HEK293 (cell line): ENCODE measurements around the gene PLEKHG4.

Experiments
- KLF7 ChIP-seq: fragments of 450-650 bp; formaldehyde crosslinking; IDR thresholded peaks from 2 replicates; pipeline ENCODE4 v1.5.1; 2016; ENCODE audit warnings: missing biosample characterization, missing genetic modification characterization, borderline replicate concordance
- MZF1 ChIP-seq: fragments of 450-650 bp; formaldehyde crosslinking; IDR thresholded peaks from 2 replicates; pipeline ENCODE4 v1.5.1; 2017; ENCODE audit warnings: missing biosample characterization, missing genetic modification characterization, borderline replicate concordance
- PRDM10 ChIP-seq: fragments of 450-650 bp; formaldehyde crosslinking; IDR thresholded peaks from 2 replicates; pipeline ENCODE4 v1.5.1; 2016; ENCODE audit warnings: missing biosample characterization, missing genetic modification characterization
- REST ChIP-seq: fragments of 450-650 bp; formaldehyde crosslinking; IDR thresholded peaks from 2 replicates; pipeline ENCODE4 v1.5.1; 2016; ENCODE audit warnings: missing biosample characterization, missing genetic modification characterization
- SP2 ChIP-seq: fragments of 450-650 bp; formaldehyde crosslinking; IDR thresholded peaks from 2 replicates; pipeline ENCODE4 v1.5.1; 2016; ENCODE audit warnings: missing biosample characterization, missing genetic modification characterization
- ZBTB11 ChIP-seq: fragments of 450-650 bp; formaldehyde crosslinking; conservative IDR thresholded peaks from 2 replicates; pipeline ENCODE4 v1.5.1; 2016; ENCODE audit warnings: low read depth, missing biosample characterization, missing genetic modification characterization
- ZBTB26 ChIP-seq: fragments of 450-650 bp; formaldehyde crosslinking; optimal IDR thresholded peaks from 2 replicates; pipeline ENCODE3; 2016; ENCODE audit warnings: missing biosample characterization, mild to moderate bottlenecking, missing genetic modification characterization
- ZBTB8A ChIP-seq: fragments of 450-650 bp; formaldehyde crosslinking; IDR thresholded peaks from 2 replicates; pipeline ENCODE4 v1.5.1; 2016; ENCODE audit warnings: missing biosample characterization, missing genetic modification characterization
- ZFHX2 ChIP-seq: fragments of 450-650 bp; formaldehyde crosslinking; conservative IDR thresholded peaks from 2 replicates; pipeline ENCODE4 v1.5.1; 2016; ENCODE audit warnings: missing biosample characterization, missing genetic modification characterization
- ZNF155 ChIP-seq: fragments of 450-650 bp; formaldehyde crosslinking; IDR thresholded peaks from 2 replicates; pipeline ENCODE4 v1.5.1; 2016; ENCODE audit warnings: missing biosample characterization, missing genetic modification characterization
- ZNF214 ChIP-seq: fragments of 450-650 bp; formaldehyde crosslinking; IDR thresholded peaks from 2 replicates; pipeline ENCODE4 v1.5.1; 2017; ENCODE audit warnings: missing biosample characterization, mild to moderate bottlenecking, missing genetic modification characterization, borderline replicate concordance
- ZNF221 ChIP-seq: fragments of 450-650 bp; formaldehyde crosslinking; IDR thresholded peaks from 2 replicates; pipeline ENCODE4 v1.5.1; 2017; ENCODE audit warnings: missing biosample characterization, missing genetic modification characterization, borderline replicate concordance
- ZNF26 ChIP-seq: fragments of 450-650 bp; formaldehyde crosslinking; IDR thresholded peaks from 2 replicates; pipeline ENCODE4 v1.5.1; 2016; ENCODE audit warnings: missing biosample characterization, missing genetic modification characterization
- ZNF335 ChIP-seq: fragments of 450-650 bp; formaldehyde crosslinking; conservative IDR thresholded peaks from 2 replicates; pipeline ENCODE4 v1.5.1; 2016; ENCODE audit warnings: missing biosample characterization, missing genetic modification characterization
- ZNF433 ChIP-seq: fragments of 450-650 bp; formaldehyde crosslinking; IDR thresholded peaks from 2 replicates; pipeline ENCODE4 v1.5.1; 2016; ENCODE audit warnings: missing biosample characterization, missing genetic modification characterization, low read depth
- ZNF544 ChIP-seq: fragments of 450-650 bp; formaldehyde crosslinking; IDR thresholded peaks from 2 replicates; pipeline ENCODE4 v1.5.0; 2017; ENCODE audit warnings: missing biosample characterization, missing genetic modification characterization
- ZNF549 ChIP-seq: fragments of 450-650 bp; IDR thresholded peaks from 2 replicates; pipeline ENCODE4 v1.5.1; 2018; ENCODE audit warnings: missing biosample characterization, missing genetic modification characterization, mild to moderate bottlenecking, inconsistent platforms, moderate library complexity
- ZNF580 ChIP-seq: fragments of 450-650 bp; formaldehyde crosslinking; IDR thresholded peaks from 2 replicates; pipeline ENCODE4 v1.5.1; 2016; ENCODE audit warnings: missing biosample characterization, missing genetic modification characterization
- ZNF654 ChIP-seq: fragments of 450-650 bp; formaldehyde crosslinking; IDR thresholded peaks from 2 replicates; pipeline ENCODE4 v1.5.1; 2016; ENCODE audit warnings: low read depth, missing biosample characterization, missing genetic modification characterization
- ZNF677 ChIP-seq: fragments of 450-650 bp; IDR thresholded peaks from 2 replicates; pipeline ENCODE4 v1.5.0; 2018; ENCODE audit warnings: missing biosample characterization, mild to moderate bottlenecking, missing genetic modification characterization, moderate library complexity
- ZNF701 ChIP-seq: fragments of 450-650 bp; formaldehyde crosslinking; IDR thresholded peaks from 2 replicates; pipeline ENCODE4 v1.5.1; 2016; ENCODE audit warnings: missing biosample characterization, missing genetic modification characterization
- ZNF707 ChIP-seq: fragments of 450-650 bp; formaldehyde crosslinking; IDR thresholded peaks from 2 replicates; pipeline ENCODE4 v1.5.1; 2016; ENCODE audit warnings: missing biosample characterization, missing genetic modification characterization
- ZNF830 ChIP-seq: fragments of 450-650 bp; IDR thresholded peaks from 2 replicates; pipeline ENCODE4 v1.5.0; 2018; ENCODE audit warnings: missing biosample characterization, missing genetic modification characterization, low read depth, mild to moderate bottlenecking, moderate library complexity

Gene PLEKHG4

GRCh38 chr16:67246081-67246755 lies 33.1 kb upstream of the PLEKHG4 start (continued):
- no peak for TF ChIP-seq ZNF549 (tag by site-specific recombination)
- TF ChIP-seq ZNF155 (tag by site-specific recombination): no peak
- peak; percentile 62; the same call in 1 of the 2 replicates for TF ChIP-seq KLF7
- TF ChIP-seq ZNF214 (tag by site-specific recombination): no peak
- no peak for TF ChIP-seq ZNF830 (tag by site-specific recombination)
- no peak for TF ChIP-seq ZNF707 (tag by site-specific recombination)
- TF ChIP-seq ZNF433 (tag by site-specific recombination): no peak
- peak; percentile 87 for TF ChIP-seq ZFHX2 (tag by site-specific recombination)
- peak; percentile 80 for TF ChIP-seq ZNF335 (tag by site-specific recombination)
- no peak for TF ChIP-seq ZNF654 (tag by site-specific recombination)
- TF ChIP-seq ZBTB26 (tag by site-specific recombination): peak; percentile 44
- TF ChIP-seq ZNF26 (tag by site-specific recombination): no peak
- TF ChIP-seq ZNF221 (tag by site-specific recombination): no peak
- peak; percentile 70; the same call in 1 of the 2 replicates for TF ChIP-seq ZNF580 (tag by site-specific recombination)
- peak; percentile 79 for TF ChIP-seq ZBTB11 (tag by site-specific recombination)
- peak; percentile 76 for TF ChIP-seq PRDM10
- TF ChIP-seq ZNF677 (tag by site-specific recombination): no peak
- TF ChIP-seq MZF1 (tag by site-specific recombination): 0 out of 2 replicates have a peak, but pooled peaks have one; percentile 18
- TF ChIP-seq ZNF701 (tag by site-specific recombination): no peak
- no peak for TF ChIP-seq REST
- TF ChIP-seq SP2: peak; percentile 83
- TF ChIP-seq ZNF544 (tag by site-specific recombination): no peak
- TF ChIP-seq ZBTB8A (tag by site-specific recombination): peak; percentile 89
